Memory B cell (primary cell): ENCODE measurements around the gene BTN1A1.

Source experiments
- ATAC-seq: fragments of 150-1000 bp; cut with Tn5 transposase; 2 replicates; pipeline ENCODE4 v1.10.0; 2021; ENCODE audit warnings: low read depth, mild to moderate bottlenecking, moderate library complexity
- DNase-seq, 2 donors: peaks; one replicate each; pipeline ENCODE4 v3.0.0; 2022; ENCODE audit warnings: low spot score in 2 of 2
- H3K27ac Mint-ChIP-seq: one replicate; pipeline ENCODE4 v1.8.0; 2022; ENCODE audit warnings: mild to moderate bottlenecking, moderate library complexity, mixed read lengths
- H3K27me3 Mint-ChIP-seq: one replicate; pipeline ENCODE4 v1.8.0; 2022; ENCODE audit warnings: mixed read lengths
- H3K36me3 Mint-ChIP-seq: one replicate; pipeline ENCODE4 v1.8.0; 2022; ENCODE audit warnings: mild to moderate bottlenecking, mixed read lengths
- H3K4me1 Mint-ChIP-seq: one replicate; pipeline ENCODE4 v1.8.0; 2022; ENCODE audit warnings: mixed read lengths
- H3K4me3 Mint-ChIP-seq: one replicate; pipeline ENCODE4 v1.8.0; 2022; ENCODE audit warnings: mild to moderate bottlenecking, moderate library complexity, mixed read lengths
- H3K9me3 Mint-ChIP-seq: one replicate; pipeline ENCODE4 v1.8.0; 2022; ENCODE audit warnings: mixed read lengths

Gene BTN1A1

GRCh38 chr6:26531897-26532296 lies 31.8 kb downstream of the BTN1A1 start:
- H3K9me3 Mint-ChIP-seq: no peaks in the 10 kb centered on the region
- no peaks in the 10 kb centered on the region for H3K27me3 Mint-ChIP-seq
- H3K4me1 Mint-ChIP-seq: peaks cover 27% of the 10 kb centered on the region
- DNase-seq: no peak
- ATAC-seq: no peak
- H3K27ac Mint-ChIP-seq: peak overlapping the region; percentile 98
- no peaks in the 10 kb centered on the region for H3K36me3 Mint-ChIP-seq
- peak overlapping the region; percentile 6 for H3K4me3 Mint-ChIP-seq

- no peaks in the 10 kb centered on the region for H3K27me3 Mint-ChIP-seq
- no peaks in the 10 kb centered on the region for H3K36me3 Mint-ChIP-seq
- DNase-seq: peak; percentile 93 to 94
- H3K4me3 Mint-ChIP-seq: peak overlapping the region; percentile 95
- H3K9me3 Mint-ChIP-seq: no peaks in the 10 kb centered on the region
- ATAC-seq: peak; percentile 38
- H3K4me1 Mint-ChIP-seq: peaks cover 30% of the 10 kb centered on the region
- peak overlapping the region; percentile 98 for H3K27ac Mint-ChIP-seq
Measured at GRCh38 chr6:26532699-26533531, 32.8 kb downstream of the BTN1A1 start.

GRCh38 chr6:26533532-26533931 lies 33.4 kb downstream of the BTN1A1 start:
- peak overlapping the region; percentile 95 for H3K4me3 Mint-ChIP-seq
- DNase-seq (no peak), ATAC-seq (no peak)
- H3K9me3 Mint-ChIP-seq: no peaks in the 10 kb centered on the region
- H3K4me1 Mint-ChIP-seq: peaks cover 31% of the 10 kb centered on the region
- peak overlapping the region; percentile 98 for H3K27ac Mint-ChIP-seq
- H3K27me3 Mint-ChIP-seq: no peaks in the 10 kb centered on the region
- no peaks in the 10 kb centered on the region for H3K36me3 Mint-ChIP-seq

- Mint-ChIP-seq H3K4me1 (peaks cover 31% of the 10 kb centered on the region), H3K27ac (no peak overlapping the region), H3K4me3 (no peak overlapping the region), H3K36me3 (no peaks in the 10 kb centered on the region), H3K9me3 (no peaks in the 10 kb centered on the region), H3K27me3 (no peaks in the 10 kb centered on the region)
- DNase-seq (no peak), ATAC-seq (no peak)
Measured at GRCh38 chr6:26534681-26535465, 34.8 kb downstream of the BTN1A1 start.

- H3K4me3 Mint-ChIP-seq: peak overlapping the region; percentile 94
- no peak for DNase-seq
- H3K4me1 Mint-ChIP-seq: peaks cover 34% of the 10 kb centered on the region
- peak overlapping the region; percentile 99 for H3K27ac Mint-ChIP-seq
- ATAC-seq: no peak
- peaks cover 5% of the 10 kb centered on the region for H3K36me3 Mint-ChIP-seq
- H3K9me3 Mint-ChIP-seq: no peaks in the 10 kb centered on the region
- H3K27me3 Mint-ChIP-seq: no peaks in the 10 kb centered on the region
Measured at GRCh38 chr6:26536571-26537159, 36.6 kb downstream of the BTN1A1 start.

- Mint-ChIP-seq H3K4me1 (peaks cover 31% of the 10 kb centered on the region), H3K27ac (peak overlapping the region; percentile 99)
Measured at GRCh38 chr6:26537160-26537845, 37.2 kb downstream of the BTN1A1 start.

GRCh38 chr6:26537846-26538571 lies 37.9 kb downstream of the BTN1A1 start, which contains the start of gene HMGN4:
Gene HMGN4, plus strand, starts transcription at chr6:26538366. Its CDS starts 6,841 bp downstream, at chr6:26545207.
- Mint-ChIP-seq H3K4me3 (peak within 1 kb of the TSS; percentile 94), H3K4me1 (peaks cover 30% of the 10 kb centered on the region), H3K9me3 (no peaks in the 10 kb centered on the region), H3K27ac (peak within 1 kb of the TSS; percentile 99), H3K36me3 (peaks cover 5% of the 10 kb centered on the region), H3K27me3 (no peaks in the 10 kb centered on the region)
- peak; percentile 85 to 92 for DNase-seq
- ATAC-seq: peak; percentile 66

More at GRCh38 chr6:26537160-26537845, 37.2 kb downstream of the BTN1A1 start:
- Mint-ChIP-seq H3K27me3 (no peaks in the 10 kb centered on the region), H3K4me3 (peak overlapping the region; percentile 94), H3K9me3 (no peaks in the 10 kb centered on the region), H3K36me3 (peaks cover 5% of the 10 kb centered on the region)
- DNase-seq (peak; percentile 88 to 89), ATAC-seq (peak; percentile 61)

- Mint-ChIP-seq H3K36me3 (peaks cover 5% of the 10 kb centered on the region), H3K27ac (peak overlapping the region; percentile 99), H3K4me1 (peaks cover 29% of the 10 kb centered on the region), H3K27me3 (no peaks in the 10 kb centered on the region), H3K9me3 (no peaks in the 10 kb centered on the region), H3K4me3 (peak overlapping the region; percentile 94)
- ATAC-seq (no peak), DNase-seq (peak in 1 of 2 donors; percentile 23)
Measured at GRCh38 chr6:26538572-26538902, 38.4 kb downstream of the BTN1A1 start.

- Mint-ChIP-seq H3K4me3 (peak overlapping the region; percentile 94), H3K9me3 (no peaks in the 10 kb centered on the region), H3K4me1 (peaks cover 30% of the 10 kb centered on the region), H3K36me3 (peaks cover 5% of the 10 kb centered on the region), H3K27me3 (no peaks in the 10 kb centered on the region), H3K27ac (peak overlapping the region; percentile 99)
- no peak for DNase-seq
- ATAC-seq: no peak
Measured at GRCh38 chr6:26539071-26539615, 39.0 kb downstream of the BTN1A1 start.

GRCh38 chr6:26541579-26541978 lies 41.5 kb downstream of the BTN1A1 start:
- H3K9me3 Mint-ChIP-seq: no peaks in the 10 kb centered on the region
- no peak overlapping the region for H3K27ac Mint-ChIP-seq
- DNase-seq: no peak
- H3K27me3 Mint-ChIP-seq: no peaks in the 10 kb centered on the region
- no peak for ATAC-seq
- H3K4me1 Mint-ChIP-seq: peaks cover 36% of the 10 kb centered on the region
- H3K4me3 Mint-ChIP-seq: no peak overlapping the region
- H3K36me3 Mint-ChIP-seq: peaks cover 5% of the 10 kb centered on the region

- ATAC-seq (peak; percentile 76), DNase-seq (no peak)
- H3K36me3 Mint-ChIP-seq: peaks cover 5% of the 10 kb centered on the region
- no peaks in the 10 kb centered on the region for H3K9me3 Mint-ChIP-seq
- H3K27me3 Mint-ChIP-seq: no peaks in the 10 kb centered on the region
- H3K4me3 Mint-ChIP-seq: no peak overlapping the region
- H3K4me1 Mint-ChIP-seq: peaks cover 27% of the 10 kb centered on the region
- no peak overlapping the region for H3K27ac Mint-ChIP-seq
Measured at GRCh38 chr6:26543953-26544352, 43.9 kb downstream of the BTN1A1 start.

GRCh38 chr6:26544473-26544872 lies 44.4 kb downstream of the BTN1A1 start:
- no peaks in the 10 kb centered on the region for H3K27me3 Mint-ChIP-seq
- H3K36me3 Mint-ChIP-seq: peaks cover 5% of the 10 kb centered on the region
- H3K4me1 Mint-ChIP-seq: peaks cover 24% of the 10 kb centered on the region
- DNase-seq (no peak), ATAC-seq (no peak)
- no peaks in the 10 kb centered on the region for H3K9me3 Mint-ChIP-seq
- no peak overlapping the region for H3K4me3 Mint-ChIP-seq
- no peak overlapping the region for H3K27ac Mint-ChIP-seq

- no peaks in the 10 kb centered on the region for H3K27me3 Mint-ChIP-seq
- H3K4me1 Mint-ChIP-seq: peaks cover 24% of the 10 kb centered on the region
- peaks cover 2% of the 10 kb centered on the region for H3K36me3 Mint-ChIP-seq
- DNase-seq (no peak), ATAC-seq (no peak)
- no peaks in the 10 kb centered on the region for H3K9me3 Mint-ChIP-seq
- no peak overlapping the region for H3K4me3 Mint-ChIP-seq
- peak overlapping the region; percentile 55 for H3K27ac Mint-ChIP-seq
Measured at GRCh38 chr6:26545627-26546026, 45.5 kb downstream of the BTN1A1 start.
